ENCODE measurements around the gene ARHGAP1. TPM values are rescaled to one million over a fixed set of nuclear protein-coding genes. Genes with fewer than 3 reads are reported as not detected.

Gene ARHGAP1
- total and polyA plus RNA-seq, 9 of the 15 experiments (the other 6 are each of a cell fraction or from before 2014, with no cell fraction given), result 3.6 to 30.4 (median 8.2) TPM

DNA sequence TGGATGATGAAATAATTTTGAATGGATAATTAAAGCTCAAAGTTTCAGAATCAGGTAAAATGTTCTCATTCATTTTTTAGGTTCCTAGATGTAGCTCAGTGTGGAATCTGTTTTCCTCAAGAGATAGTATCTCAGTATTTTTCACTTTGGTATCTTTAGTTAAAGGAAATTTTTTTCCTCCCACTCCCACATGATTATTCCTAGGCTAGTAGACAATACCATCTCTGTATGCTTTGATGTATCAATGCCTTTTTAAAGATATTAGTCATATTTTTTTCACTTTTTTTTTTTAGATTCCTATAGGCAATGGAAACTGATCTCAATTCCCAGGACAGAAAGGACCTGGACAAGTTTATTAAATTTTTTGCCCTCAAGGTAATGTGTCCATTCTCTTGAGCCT lies 56.4 kb downstream of the ARHGAP1 start:
- no TSS peak for BruUV-seq (replicated peaks)

GRCh38 chr11:46643531-46643930 lies 56.9 kb downstream of the ARHGAP1 start:
- DNase-seq (ENCODE audit: extremely low read depth in 1 of 4, low spot score in 3 of 4) (no peak), ATAC-seq (no peak)
- BruUV-seq (replicated peaks), result no TSS peak
- no peak for TF ChIP-seq RNF2 (IDR thresholded peaks at IDR 0.05)
- TF ChIP-seq RNF219 (CRISPR knock-in tag; IDR thresholded peaks at IDR 0.05), result no peak
- TF ChIP-seq HDAC6 (IDR thresholded peaks at IDR 0.05; ENCODE audit: low read depth, low read length), result no peak
- no peak for TF ChIP-seq HSF4 (CRISPR knock-in tag; IDR thresholded peaks at IDR 0.05; ENCODE audit: borderline replicate concordance)
- TF ChIP-seq, protein P1, sequence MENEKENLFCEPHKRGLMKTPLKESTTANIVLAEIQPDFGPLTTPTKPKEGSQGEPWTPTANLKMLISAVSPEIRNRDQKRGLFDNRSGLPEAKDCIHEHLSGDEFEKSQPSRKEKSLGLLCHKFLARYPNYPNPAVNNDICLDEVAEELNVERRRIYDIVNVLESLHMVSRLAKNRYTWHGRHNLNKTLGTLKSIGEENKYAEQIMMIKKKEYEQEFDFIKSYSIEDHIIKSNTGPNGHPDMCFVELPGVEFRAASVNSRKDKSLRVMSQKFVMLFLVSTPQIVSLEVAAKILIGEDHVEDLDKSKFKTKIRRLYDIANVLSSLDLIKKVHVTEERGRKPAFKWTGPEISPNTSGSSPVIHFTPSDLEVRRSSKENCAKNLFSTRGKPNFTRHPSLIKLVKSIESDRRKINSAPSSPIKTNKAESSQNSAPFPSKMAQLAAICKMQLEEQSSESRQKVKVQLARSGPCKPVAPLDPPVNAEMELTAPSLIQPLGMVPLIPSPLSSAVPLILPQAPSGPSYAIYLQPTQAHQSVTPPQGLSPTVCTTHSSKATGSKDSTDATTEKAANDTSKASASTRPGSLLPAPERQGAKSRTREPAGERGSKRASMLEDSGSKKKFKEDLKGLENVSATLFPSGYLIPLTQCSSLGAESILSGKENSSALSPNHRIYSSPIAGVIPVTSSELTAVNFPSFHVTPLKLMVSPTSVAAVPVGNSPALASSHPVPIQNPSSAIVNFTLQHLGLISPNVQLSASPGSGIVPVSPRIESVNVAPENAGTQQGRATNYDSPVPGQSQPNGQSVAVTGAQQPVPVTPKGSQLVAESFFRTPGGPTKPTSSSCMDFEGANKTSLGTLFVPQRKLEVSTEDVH (IDR thresholded peaks at IDR 0.05; ENCODE audit: low read depth, partially characterized antibody), result no peak
- no peak for TF ChIP-seq XRCC5 (IDR thresholded peaks at IDR 0.05; ENCODE audit: low read depth, low read length)

More for the DNA sequence above, 56.4 kb downstream of the ARHGAP1 start:
- Histone ChIP-seq H3K9me1 (ENCODE audit: control insufficient read depth, insufficient read depth, low read length) (no peaks in the 10 kb centered on the region), H3K36me3 (ENCODE audit: control insufficient read depth, insufficient read depth, low read length) (peaks cover 46% of the 10 kb centered on the region), H4K20me1 (replicated peaks; ENCODE audit: control insufficient read depth, insufficient read depth, low read length) (no peaks in the 10 kb centered on the region), H3K27ac (ENCODE audit: extremely low read depth, low read depth, low read length) (no peak overlapping the region), H3K4me3 (no peak overlapping the region), H3K9me3 (replicated peaks; ENCODE audit: control insufficient read depth, insufficient read depth, low read depth, low read length) (no peaks in the 10 kb centered on the region), H2AFZ (ENCODE audit: low read depth, low read length) (no peak overlapping the region), H3K4me1 (replicated peaks in 1 of 2; ENCODE audit: control insufficient read depth in 2 of 2, insufficient read depth in 2 of 2, low read length in 2 of 2) (no peaks in the 10 kb centered on the region), H3K27me3 (ENCODE audit: control insufficient read depth in 2 of 2, insufficient read depth in 2 of 2, low read length in 2 of 2) (no peaks in the 10 kb centered on the region), H3K79me2 (ENCODE audit: control insufficient read depth, insufficient read depth, low read length) (peaks cover 4% of the 10 kb centered on the region; the same call in 1 of the 3 replicates), H3K9ac (ENCODE audit: insufficient read depth in 1 of 2, low read depth in 2 of 2, low read length in 2 of 2) (no peak overlapping the region), H3K4me2 (ENCODE audit: insufficient read depth, low read length) (no peak overlapping the region)
- CTCF ChIA-PET (ENCODE audit: low intra/inter-chr PET ratio), result no interaction called here
- in situ Hi-C loops (cut with MboI), result no loop called here
- intact Hi-C loops (cut with micrococcal nuclease), result no loop called here
- TF ChIP-seq PCBP1 (IDR thresholded peaks at IDR 0.05; ENCODE audit: low read depth, low read length, poor library complexity, severe bottlenecking) (no peak), L3MBTL2 (IDR thresholded peaks at IDR 0.05) (no peak), KAT2B (IDR thresholded peaks at IDR 0.05; ENCODE audit: low read depth, low read length) (no peak), CEBPB (tag; IDR thresholded peaks at IDR 0.05) (no peak), ATF3 (IDR thresholded peaks at IDR 0.05) (peak; percentile 31; the same call in 1 of the 2 replicates), ATF3 (CRISPR knock-in tag; conservative IDR thresholded peaks at IDR 0.05) (no peak), MECOM (CRISPR knock-in tag; IDR thresholded peaks at IDR 0.05) (no peak), PHF8 (IDR thresholded peaks at IDR 0.05; ENCODE audit: borderline replicate concordance, low read length) (no peak)
- no peak for FAIRE-seq
- no peak for DNase-seq (ENCODE audit: extremely low read depth in 1 of 4, low spot score in 3 of 4)
- POLR2A ChIA-PET, result interaction anchor here (0.6 to 2.2 kb wide), 4 partner anchors 8 to 33 kb away, joined by 3 to 8 read pairs (median 4); no protein-coding TSS in a partner anchor
- ATAC-seq, result no peak

More at GRCh38 chr11:46643531-46643930, 56.9 kb downstream of the ARHGAP1 start:
- Histone ChIP-seq H3K9me1 (ENCODE audit: control insufficient read depth, insufficient read depth, low read length) (no peaks in the 10 kb centered on the region), H3K9ac (ENCODE audit: insufficient read depth in 1 of 2, low read depth in 2 of 2, low read length in 2 of 2) (no peak overlapping the region), H3K27ac (ENCODE audit: extremely low read depth, low read depth, low read length) (no peak overlapping the region), H3K4me2 (ENCODE audit: insufficient read depth, low read length) (no peak overlapping the region), H3K27me3 (ENCODE audit: control insufficient read depth in 2 of 2, insufficient read depth in 2 of 2, low read length in 2 of 2) (no peaks in the 10 kb centered on the region), H3K36me3 (ENCODE audit: control insufficient read depth, insufficient read depth, low read length) (peaks cover 45% of the 10 kb centered on the region), H2AFZ (ENCODE audit: low read depth, low read length) (no peak overlapping the region), H3K4me3 (no peak overlapping the region), H3K9me3 (replicated peaks; ENCODE audit: control insufficient read depth, insufficient read depth, low read depth, low read length) (no peaks in the 10 kb centered on the region), H4K20me1 (replicated peaks; ENCODE audit: control insufficient read depth, insufficient read depth, low read length) (no peaks in the 10 kb centered on the region), H3K4me1 (replicated peaks in 1 of 2; ENCODE audit: control insufficient read depth in 2 of 2, insufficient read depth in 2 of 2, low read length in 2 of 2) (no peaks in the 10 kb centered on the region), H3K79me2 (ENCODE audit: control insufficient read depth, insufficient read depth, low read length) (peaks cover 4% of the 10 kb centered on the region; the same call in 1 of the 3 replicates)
- POLR2A ChIA-PET, result interaction anchor here (0.6 to 2.2 kb wide), 4 partner anchors 9 to 33 kb away, joined by 3 to 8 read pairs (median 4); no protein-coding TSS in a partner anchor
- intact Hi-C loops (cut with micrococcal nuclease), result no loop called here
- CTCF ChIA-PET (ENCODE audit: low intra/inter-chr PET ratio), result no interaction called here
- 91% methylated on average over 3 of the region's 3 CpGs for WGBS (ENCODE audit: insufficient coverage, low coverage, missing lambda C conversion rate)
- in situ Hi-C loops (cut with MboI), result no loop called here
- no peak for FAIRE-seq
